Measurements from ENCODE around the gene FOXJ3. TPM values are rescaled to one million over a fixed set of nuclear protein-coding genes. Genes with fewer than 3 reads are reported as not detected.

FOXJ3 gene
- total RNA-seq, 1 donor, result 38.0 TPM

GRCh38 chr1:42127767-42128166, 207.3 kb downstream of the FOXJ3 start:
- no peak overlapping the region for H3K4me3 ChIP-seq (ENCODE audit: low read depth, low read length)
- no peak for TF ChIP-seq CTCF (IDR thresholded peaks at IDR 0.05; ENCODE audit: insufficient read depth, low read length)
- no peak for DNase-seq (ENCODE audit: low read depth)

Other genes starting within 250 kb of the FOXJ3 start
- gene GUCA2B, start 181.8 kb downstream of the FOXJ3 start, total RNA-seq (ENCODE audit: low replicate concordance), result not detected in 2 replicates
- not detected in 2 replicates for gene GUCA2A, start 170.5 kb downstream of the FOXJ3 start, total RNA-seq (ENCODE audit: low replicate concordance)
- 0.09 TPM in 1 of 2 replicates, not detected in the other for gene RIMKLA, start 45.6 kb upstream of the FOXJ3 start, total RNA-seq (ENCODE audit: low replicate concordance)
- gene ZMYND12, start 120.8 kb upstream of the FOXJ3 start, total RNA-seq (ENCODE audit: low replicate concordance), result 0.82 and 1.6 TPM in 2 replicates
- 44.2 and 58.8 TPM in 2 replicates for gene PPCS, start 121.3 kb upstream of the FOXJ3 start, total RNA-seq (ENCODE audit: low replicate concordance)
- gene CCDC30, start 128.1 kb upstream of the FOXJ3 start, total RNA-seq (ENCODE audit: low replicate concordance), result 1.4 and 5.8 TPM in 2 replicates

Data from fibroblast of the aortic adventitia (primary cell).